NCI-H2081 (cell line): ENCODE data around the gene CCL18.
"Not testable (repeated sequence)": the region's sequence is repeated elsewhere in the genome, so short reads cannot be mapped to it uniquely, and the experiment has no call there.

Experiments
- DNase-seq, 2 experiments: peaks; one replicate each; lab custom pipeline; 2025; lab: John Stamatoyannopoulos, UW

CCL18 gene

DNA sequence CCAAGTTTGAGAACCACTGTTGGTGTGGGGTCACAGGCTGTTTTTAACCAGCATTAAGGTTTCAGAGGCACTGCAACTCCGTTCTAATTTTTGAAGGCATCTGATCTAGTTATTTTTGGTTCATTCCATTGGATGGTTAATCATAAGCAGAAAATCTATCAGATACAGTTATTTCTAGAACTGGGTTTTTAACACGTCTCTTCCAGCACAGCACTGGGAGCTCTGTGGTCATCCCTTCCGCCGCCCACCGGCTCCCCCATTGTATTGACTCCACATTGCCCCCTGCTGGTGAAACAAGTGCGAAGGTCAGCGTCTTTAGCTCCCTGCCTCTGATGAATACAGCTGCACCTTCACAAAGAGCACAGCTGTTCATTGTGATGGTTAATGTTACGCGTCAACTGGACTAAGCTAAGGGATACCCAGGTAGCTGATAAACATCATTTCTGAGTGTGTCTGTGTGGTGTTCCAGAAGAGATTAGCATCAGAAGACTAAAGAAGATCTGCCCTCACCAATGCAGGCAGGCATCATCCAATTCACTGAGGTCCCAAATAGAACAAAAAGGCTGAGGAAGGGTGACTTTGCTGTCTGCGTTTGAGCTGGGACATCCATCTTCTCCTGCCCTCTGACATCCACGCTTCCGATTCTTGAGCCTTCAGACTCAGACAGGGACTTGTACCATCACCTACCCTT lies 8.5 kb downstream of the CCL18 start:
- DNase-seq, result peak; percentile 14

- no peak for DNase-seq
These were observed 10.3 kb downstream of the CCL18 start for GRCh38 chr17:36074365-36074764.

GRCh38 chr17:36081681-36082471 lies 17.8 kb downstream of the CCL18 start:
- not testable (repeated sequence) for DNase-seq

DNA sequence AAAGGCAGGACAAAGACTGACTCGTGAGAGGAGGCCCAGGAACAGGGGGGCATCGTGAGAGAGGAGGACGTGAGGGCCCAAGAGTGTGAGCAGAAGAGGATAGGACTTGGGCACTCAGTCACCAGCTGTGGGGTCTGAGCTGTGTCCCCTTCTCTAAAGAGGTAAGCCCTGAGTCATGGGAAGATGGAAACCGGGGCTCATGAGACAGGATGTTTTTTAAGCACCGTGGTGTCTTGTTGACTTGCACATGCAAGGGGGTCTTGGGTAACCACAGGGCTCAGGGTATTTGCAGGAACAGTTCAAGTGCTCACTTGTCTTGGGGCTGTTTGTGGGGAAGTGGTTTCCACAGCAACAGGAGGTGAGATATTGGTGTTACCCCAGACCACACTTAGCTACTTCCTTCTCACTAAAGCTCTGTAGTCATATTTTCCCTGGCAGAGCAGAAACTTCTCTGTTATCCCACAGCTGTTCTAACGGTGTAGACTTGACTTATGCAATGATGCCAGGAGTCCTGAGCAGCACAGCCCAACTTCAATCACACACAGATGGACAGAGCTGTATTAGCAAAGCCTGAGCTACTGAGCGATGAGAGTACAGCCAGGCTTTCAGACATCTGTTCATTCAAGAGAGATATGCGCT lies 18.5 kb downstream of the CCL18 start:
- not testable (repeated sequence) for DNase-seq

- DNase-seq, result not testable (repeated sequence)
These were observed 19.6 kb downstream of the CCL18 start for GRCh38 chr17:36083691-36084090.

DNA sequence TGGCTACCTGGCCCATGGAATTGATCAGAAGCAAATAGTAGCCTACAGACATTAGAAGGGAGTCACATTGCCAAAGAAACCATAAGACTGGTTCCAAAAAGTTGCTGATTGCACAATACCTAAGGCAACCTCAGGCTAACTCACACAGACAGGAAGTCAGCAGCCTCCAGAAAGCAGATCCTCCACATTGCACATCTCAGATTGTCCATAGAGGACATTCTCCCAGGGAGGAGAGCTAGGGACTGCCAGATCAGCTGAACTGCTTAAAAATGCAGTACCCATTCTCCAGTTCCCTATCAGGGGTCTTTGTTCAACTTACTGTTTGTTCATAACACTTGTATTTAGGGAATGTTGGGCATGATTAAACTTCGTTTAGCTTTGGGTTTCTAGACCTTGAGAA lies 21.7 kb downstream of the CCL18 start:
- no peak for DNase-seq

DNA sequence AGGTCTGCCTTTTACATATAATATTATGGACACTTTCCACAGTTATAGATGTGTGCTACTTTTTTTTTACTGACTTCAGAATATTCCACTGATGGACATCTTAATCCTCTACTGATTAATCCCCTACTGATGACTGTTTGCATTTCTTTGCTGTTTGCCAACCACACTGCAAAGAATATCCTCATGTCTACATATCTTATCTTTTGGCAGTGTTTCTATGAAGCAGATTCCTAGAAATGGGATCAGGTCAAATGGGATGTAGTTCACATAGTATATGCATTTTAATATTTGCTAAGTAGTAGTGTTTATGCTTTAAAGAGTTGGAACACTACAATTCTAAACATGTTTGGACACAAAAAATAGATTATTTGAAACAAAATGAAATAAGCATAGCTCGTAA lies 22.7 kb downstream of the CCL18 start:
- no peak for DNase-seq

GRCh38 chr17:36087471-36087870 lies 23.4 kb downstream of the CCL18 start:
- not testable (repeated sequence) for DNase-seq

GRCh38 chr17:36087897-36088572 lies 24.0 kb downstream of the CCL18 start:
- not testable (repeated sequence) for DNase-seq

GRCh38 chr17:36088670-36089338 lies 24.7 kb downstream of the CCL18 start:
- DNase-seq, result no peak

DNA sequence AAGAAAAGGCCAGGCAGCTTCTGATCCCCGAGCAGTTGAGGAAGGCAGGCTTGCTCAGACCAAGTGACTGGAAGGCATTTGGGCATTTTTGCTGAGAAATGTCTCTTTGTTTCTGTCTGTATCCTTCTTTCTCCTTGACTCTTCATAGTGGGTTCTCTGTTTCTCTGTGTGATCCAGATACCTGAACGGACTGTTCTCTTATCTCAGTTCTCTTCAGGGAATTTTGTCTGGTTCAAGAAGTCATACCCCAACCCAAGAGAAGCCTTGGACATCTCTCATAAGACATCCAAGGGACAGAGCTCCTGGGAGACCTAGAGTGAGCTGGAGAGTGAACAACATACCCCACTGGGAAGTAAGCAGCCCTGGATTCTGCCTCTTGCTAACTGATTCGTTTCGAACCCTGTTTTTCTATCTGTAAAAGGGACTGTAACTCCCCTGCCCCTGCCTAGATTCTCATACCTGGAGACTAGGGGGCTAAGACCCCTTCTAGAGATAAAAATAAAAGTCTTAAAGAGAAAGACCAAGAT lies 25.3 kb downstream of the CCL18 start:
- no peak for DNase-seq

DNA sequence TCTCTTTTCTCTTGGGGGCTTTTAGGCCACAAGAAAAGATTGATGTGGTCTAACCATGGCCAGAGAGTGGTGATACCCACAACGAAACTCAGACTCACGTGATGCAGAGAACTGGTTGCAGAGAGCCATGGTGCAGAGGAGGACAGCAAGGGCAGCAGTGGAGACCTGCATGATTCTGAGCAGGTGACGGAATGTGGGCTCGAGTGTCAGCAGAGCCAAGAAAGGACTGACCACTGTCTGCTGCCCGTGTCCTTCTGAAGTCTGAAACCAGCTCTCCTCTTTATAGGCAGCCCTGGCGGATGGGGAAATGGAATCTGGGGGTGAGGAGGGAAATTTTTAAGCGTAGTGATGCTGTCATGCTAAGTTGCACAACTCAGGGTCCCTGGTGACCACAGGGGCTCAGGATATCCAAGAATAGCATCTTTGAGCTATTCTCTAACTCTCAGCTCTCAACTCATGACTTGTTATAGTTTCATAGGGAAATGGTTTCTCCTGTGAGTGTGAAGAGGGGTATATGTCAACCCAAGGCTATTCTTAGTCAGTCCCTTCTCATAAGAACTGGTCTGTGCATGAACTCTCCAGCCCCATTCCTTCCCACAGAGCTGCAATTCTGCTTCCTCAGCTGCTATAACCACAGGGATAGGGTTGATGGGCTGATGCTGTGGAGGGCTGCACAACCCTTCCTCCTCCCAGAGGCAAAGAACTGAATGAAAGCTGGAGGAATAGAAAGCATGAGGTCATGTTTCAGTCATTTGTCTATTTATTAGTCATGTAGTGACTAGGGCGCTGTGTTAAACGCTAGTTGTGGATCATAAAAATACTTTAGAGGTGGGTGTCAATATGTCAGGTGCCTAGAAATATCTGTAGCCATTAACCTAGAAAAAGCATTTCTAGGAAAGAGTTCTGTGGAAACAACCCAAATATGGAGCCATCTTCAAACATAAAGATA lies 26.1 kb downstream of the CCL18 start, which contains the start of gene CCL3:
CCL3 (minus strand) TSS at position 256 of the 949 bp plus-strand sequence; CDS start at position 171, 85 bp downstream.
- DNase-seq, result no peak

DNA sequence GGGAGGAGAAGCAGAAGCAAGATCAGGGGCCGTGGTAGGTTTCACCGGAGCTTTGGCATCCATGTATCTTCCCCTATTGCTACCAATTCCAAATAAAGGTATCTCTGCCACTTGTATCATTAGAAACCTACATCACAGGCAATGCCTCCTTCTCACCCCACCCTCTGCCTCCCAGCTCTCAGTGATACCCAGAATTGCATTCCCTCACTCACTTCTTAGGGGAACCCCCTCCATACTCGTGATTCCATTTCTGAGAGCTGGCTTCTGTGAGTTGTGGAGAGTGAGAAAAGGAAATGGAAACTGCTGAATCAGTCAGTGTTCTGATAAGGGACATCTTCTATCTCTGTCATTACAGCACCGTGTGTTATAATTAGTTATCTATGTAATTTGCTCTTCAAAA lies 28.2 kb downstream of the CCL18 start:
- DNase-seq, result no peak

GRCh38 chr17:36092715-36093114 lies 28.6 kb downstream of the CCL18 start:
- not testable (repeated sequence) for DNase-seq

- no peak for DNase-seq
These were observed 30.2 kb downstream of the CCL18 start for GRCh38 chr17:36094232-36094631.

DNA sequence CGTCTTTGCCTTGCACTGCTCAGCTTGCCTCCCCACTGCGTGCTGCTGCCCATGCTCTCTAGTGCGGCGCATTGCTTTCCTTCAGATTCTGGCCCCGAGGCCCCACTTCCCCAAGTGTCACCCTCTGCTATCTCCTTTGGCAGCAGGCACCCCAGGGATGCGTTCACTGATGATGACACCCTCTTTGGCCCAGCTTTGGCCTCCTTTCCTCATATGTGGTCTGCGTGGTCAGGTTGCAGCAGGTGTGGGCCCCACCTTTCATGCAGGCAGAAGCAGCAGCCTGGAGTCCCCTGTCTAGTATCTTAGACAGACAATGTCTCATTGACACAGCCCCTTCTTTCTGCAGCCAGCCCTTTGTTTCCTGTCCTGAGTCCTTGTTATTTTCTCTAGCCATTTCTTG lies 30.7 kb downstream of the CCL18 start:
- DNase-seq, result no peak

DNA sequence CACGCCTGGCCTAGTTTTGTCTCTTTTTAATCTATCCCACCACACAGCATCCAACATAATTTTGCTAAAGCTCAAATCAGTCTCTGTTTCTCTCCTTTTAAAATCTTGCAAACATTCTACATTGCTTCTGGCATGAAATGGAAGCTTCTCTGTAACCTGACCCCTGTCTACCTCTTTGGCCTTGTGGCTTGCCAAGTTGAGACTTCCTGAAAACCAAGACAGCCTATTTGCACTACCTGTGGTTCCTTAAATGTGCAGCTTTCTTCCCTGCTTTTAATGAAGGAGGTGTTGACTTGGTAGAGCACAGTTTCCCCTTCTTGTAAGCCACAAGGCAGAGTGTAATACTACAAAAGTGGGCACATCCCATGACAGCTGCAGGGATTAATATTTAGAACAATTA lies 31.9 kb downstream of the CCL18 start:
- DNase-seq, result no peak

GRCh38 chr17:36099004-36099403 lies 34.9 kb downstream of the CCL18 start:
- DNase-seq, result not testable (repeated sequence)

- not testable (repeated sequence) for DNase-seq
These were observed 39.4 kb downstream of the CCL18 start, which contains the start of gene CCL4 for GRCh38 chr17:36103401-36103975. Gene CCL4, plus strand, starts transcription at chr17:36103827. Its CDS starts 79 bp downstream, at chr17:36103906.

DNA sequence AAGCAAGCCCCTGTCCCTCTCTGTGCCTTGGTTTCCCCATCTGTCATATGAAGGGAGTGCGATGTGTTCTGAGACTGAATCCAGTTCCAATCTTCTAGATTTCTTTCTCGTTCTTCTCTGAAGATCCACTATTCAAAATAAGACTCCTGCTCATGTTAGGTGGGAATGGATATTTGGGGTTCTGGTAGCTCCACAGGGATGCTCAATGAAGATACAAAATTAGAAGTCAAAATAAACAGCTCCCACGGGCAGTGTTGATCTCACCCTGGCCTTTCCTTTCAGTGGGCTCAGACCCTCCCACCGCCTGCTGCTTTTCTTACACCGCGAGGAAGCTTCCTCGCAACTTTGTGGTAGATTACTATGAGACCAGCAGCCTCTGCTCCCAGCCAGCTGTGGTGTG lies 40.2 kb downstream of the CCL18 start:
- not testable (repeated sequence) for DNase-seq
